GM23338 (cell line): ENCODE data around the gene SLF2. TPM values are rescaled to one million over a fixed set of nuclear protein-coding genes. Genes with fewer than 3 reads are reported as not detected.

Experiments used
- ATAC-seq: fragments of 200-7000 bp; cut with Tn5 transposase; 3 replicates; pipeline ENCODE4 v1.9.1; 2020
- DNase-seq: peaks from one replicate; pipeline ENCODE4 v3.0.0-alpha.2; 2015; ENCODE audit warnings: low spot score
- H2AFZ ChIP-seq: fragments of 200-600 bp; sonication (generic); 2 replicates; pipeline ENCODE4 v1.8.0; 2016; ENCODE audit warnings: antibody characterized with exemption, mild to moderate bottlenecking, moderate library complexity
- H3F3A ChIP-seq: fragments of 200-600 bp; sonication (generic); replicated peaks from 2 replicates; pipeline ENCODE4 v1.8.0; 2017; ENCODE audit warnings: antibody characterized with exemption, mixed run types, low read depth
- H3K27ac ChIP-seq: fragments of 200-600 bp; sonication (generic); 2 replicates; pipeline ENCODE4 v1.6.1; 2016; ENCODE audit warnings: low read depth
- H3K27me3 ChIP-seq: fragments of 200-600 bp; sonication (generic); 2 replicates; pipeline ENCODE4 v1.8.0; 2016; ENCODE audit warnings: mild to moderate bottlenecking, mixed run types, moderate library complexity; ENCODE audit not compliant: insufficient read depth
- H3K36me3 ChIP-seq: fragments of 200-600 bp; sonication (generic); 2 replicates; pipeline ENCODE4 v1.8.0; 2016; ENCODE audit warnings: mild to moderate bottlenecking; ENCODE audit not compliant: insufficient read depth
- H3K4me1 ChIP-seq: fragments of 200-600 bp; sonication (generic); 2 replicates; pipeline ENCODE4 v1.8.0; 2016; ENCODE audit warnings: mild to moderate bottlenecking, moderate library complexity; ENCODE audit not compliant: insufficient read depth
- H3K4me2 ChIP-seq: fragments of 200-600 bp; sonication (generic); 2 replicates; pipeline ENCODE4 v1.7.1; 2017; ENCODE audit warnings: mixed run types
- H3K4me3 ChIP-seq: fragments of 200-600 bp; sonication (generic); 2 replicates; pipeline ENCODE4 v1.6.1; 2016; ENCODE audit warnings: mixed run types
- H3K79me2 ChIP-seq: fragments of 200-600 bp; sonication (generic); replicated peaks from 2 replicates; pipeline ENCODE4 v1.8.0; 2017; ENCODE audit warnings: mild to moderate bottlenecking; ENCODE audit not compliant: insufficient read depth
- H3K9me2 ChIP-seq: fragments of 200-600 bp; sonication (generic); 2 replicates; pipeline ENCODE4 v1.8.0; 2017; ENCODE audit not compliant: insufficient read depth
- H4K20me1 ChIP-seq: fragments of 200-600 bp; sonication (generic); replicated peaks from 2 replicates; pipeline ENCODE4 v1.8.0; 2017; ENCODE audit warnings: mild to moderate bottlenecking; ENCODE audit not compliant: insufficient read depth
- H3K27ac Mint-ChIP-seq: 2 replicates; pipeline ENCODE4 v1.8.0; 2020; ENCODE audit warnings: inconsistent platforms, mild to moderate bottlenecking, moderate library complexity, mixed read lengths
- H3K27me3 Mint-ChIP-seq: 3 replicates; pipeline ENCODE4 v1.8.0; 2022; ENCODE audit warnings: low read depth, mild to moderate bottlenecking, moderate library complexity, mixed read lengths, inconsistent platforms; ENCODE audit not compliant: insufficient read depth, poor library complexity
- H3K36me3 Mint-ChIP-seq: 3 replicates; pipeline ENCODE4 v1.8.0; 2021; ENCODE audit warnings: low read depth, mild to moderate bottlenecking, inconsistent platforms, moderate library complexity, mixed read lengths
- H3K4me1 Mint-ChIP-seq: 3 replicates; pipeline ENCODE4 v1.8.0; 2020; ENCODE audit warnings: mild to moderate bottlenecking, inconsistent platforms, mixed read lengths
- H3K4me3 Mint-ChIP-seq: 3 replicates; pipeline ENCODE4 v1.8.0; 2021; ENCODE audit warnings: moderate library complexity, mild to moderate bottlenecking, inconsistent platforms, mixed read lengths
- H3K9me3 Mint-ChIP-seq: 3 replicates; pipeline ENCODE4 v1.8.0; 2020; ENCODE audit warnings: moderate library complexity, mild to moderate bottlenecking, inconsistent platforms, mixed read lengths
- CTCF ChIP-seq, 2 experiments: fragments of 200-600 bp in 1 of 2; sonication (generic) in 1 of 2; conservative IDR thresholded peaks; 2 replicates each; pipeline versions ENCODE4 v1.5.1 to v1.6.1; 2016 to 2017; ENCODE audit warnings: antibody characterized with exemption in 2 of 2, low read depth in 2 of 2, mild to moderate bottlenecking in 2 of 2, moderate library complexity in 1 of 2
- EZH2 ChIP-seq: fragments of 200-600 bp; sonication (generic); IDR thresholded peaks from one replicate; pipeline ENCODE4 v1.8.0; 2017; ENCODE audit warnings: antibody characterized with exemption, mild to moderate bottlenecking, low read depth; ENCODE audit not compliant: unreplicated experiment
- EZH2phosphoT487 ChIP-seq: fragments of 200-600 bp; sonication (generic); IDR thresholded peaks from one replicate; pipeline ENCODE4 v1.8.1; 2018; ENCODE audit warnings: antibody characterized with exemption; ENCODE audit not compliant: unreplicated experiment
- JUNB ChIP-seq: IDR thresholded peaks from one replicate; pipeline ENCODE4 v1.6.1; 2016; ENCODE audit warnings: antibody characterized with exemption; ENCODE audit not compliant: unreplicated experiment
- NANOG ChIP-seq: IDR thresholded peaks from 2 replicates; pipeline ENCODE4 v1.6.1; 2016; ENCODE audit warnings: antibody characterized with exemption, borderline replicate concordance
- POLR2AphosphoS5 ChIP-seq: IDR thresholded peaks from 2 replicates; pipeline ENCODE4 v1.6.1; 2016; ENCODE audit warnings: antibody characterized with exemption, low read depth
- STAT1 ChIP-seq: IDR thresholded peaks from one replicate; pipeline ENCODE4 v1.6.1; 2016; ENCODE audit warnings: antibody characterized with exemption; ENCODE audit not compliant: unreplicated experiment
- ZNF114 ChIP-seq: fragments of 250-450 bp; sonication (Bioruptor Pico); IDR thresholded peaks from 2 replicates; pipeline ENCODE4 v1.5.0; 2020; ENCODE audit warnings: mild to moderate bottlenecking, moderate library complexity
- ZNF331 ChIP-seq: fragments of 250-450 bp; sonication (Bioruptor Pico); IDR thresholded peaks from 2 replicates; pipeline ENCODE4 v1.5.0; 2020; ENCODE audit warnings: low read depth, mild to moderate bottlenecking, moderate library complexity
- ZNF462 ChIP-seq: fragments of 250-450 bp; sonication (Bioruptor Pico); IDR thresholded peaks from 2 replicates; pipeline ENCODE4 v1.5.0; 2020; ENCODE audit warnings: mild to moderate bottlenecking, moderate library complexity
- polyA plus RNA-seq: library from polyadenylated mRNA; unstranded; fragments of >200 nt; fragmentation: Nextera tagmentation; extraction: Ambion mirVana; gene quantifications from 2 replicates; pipeline ENCODE4 v1.2.1, GENCODE V29; 2016
- total RNA-seq: library from RNA; depleted of rRNA; stranded (reverse); fragments of >200 nt; shearing (Covaris generic); gene quantifications from 2 replicates; pipeline ENCODE4 v1.2.3, GENCODE V29; 2014
- TF ChIP-seq, protein P1 (sequence below): IDR thresholded peaks from one replicate; pipeline ENCODE4 v1.6.1; 2018; ENCODE audit warnings: antibody characterized with exemption; ENCODE audit not compliant: unreplicated experiment
- TF ChIP-seq, protein P2 (sequence below): IDR thresholded peaks from 2 replicates; pipeline ENCODE4 v1.6.1; 2016; ENCODE audit warnings: antibody characterized with exemption

The SLF2 gene
- total and polyA plus RNA-seq, 2 experiments from 2014 or later: 13.6 to 22.1 TPM

DNA sequence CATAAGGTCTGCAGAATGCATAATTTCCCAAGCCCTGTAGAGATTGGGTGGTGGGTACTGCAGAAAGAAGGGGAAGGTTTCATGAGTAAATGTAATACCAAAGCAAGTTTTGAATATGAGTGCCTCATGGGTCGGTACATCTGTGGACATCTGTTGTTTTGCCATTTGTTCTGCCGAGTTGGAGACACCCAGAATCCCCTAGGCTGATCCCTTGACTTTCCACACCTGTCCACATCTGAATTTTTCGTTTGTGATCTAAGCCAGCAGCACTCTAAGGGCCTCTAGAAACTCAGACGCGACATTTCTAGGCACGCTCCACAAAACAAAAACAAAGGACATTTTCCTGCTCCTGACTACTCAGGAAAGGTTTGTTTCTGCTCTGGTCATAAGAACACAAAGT lies 11.7 kb upstream of the SLF2 start:
- no peak overlapping the region for H2AFZ ChIP-seq
- H3K27ac ChIP-seq: no peak overlapping the region
- H4K20me1 ChIP-seq: no peaks in the 10 kb centered on the region
- Mint-ChIP-seq H3K4me1 (no peaks in the 10 kb centered on the region), H3K9me3 (no peaks in the 10 kb centered on the region), H3K36me3 (no peaks in the 10 kb centered on the region), H3K27ac (no peak overlapping the region), H3K4me3 (no peak overlapping the region), H3K27me3 (peaks cover 4% of the 10 kb centered on the region)
- H3K27me3 ChIP-seq: no peaks in the 10 kb centered on the region
- H3K4me3 ChIP-seq: no peak overlapping the region
- no peaks in the 10 kb centered on the region for H3K9me2 ChIP-seq
- no peaks in the 10 kb centered on the region for H3F3A ChIP-seq
- H3K4me1 ChIP-seq: no peaks in the 10 kb centered on the region
- no peaks in the 10 kb centered on the region for H3K79me2 ChIP-seq
- ATAC-seq (no peak), DNase-seq (no peak)
- H3K36me3 ChIP-seq: no peaks in the 10 kb centered on the region
- no peak for TF ChIP-seq ZNF331 (CRISPR knock-in tag)
- TF ChIP-seq, protein P1, sequence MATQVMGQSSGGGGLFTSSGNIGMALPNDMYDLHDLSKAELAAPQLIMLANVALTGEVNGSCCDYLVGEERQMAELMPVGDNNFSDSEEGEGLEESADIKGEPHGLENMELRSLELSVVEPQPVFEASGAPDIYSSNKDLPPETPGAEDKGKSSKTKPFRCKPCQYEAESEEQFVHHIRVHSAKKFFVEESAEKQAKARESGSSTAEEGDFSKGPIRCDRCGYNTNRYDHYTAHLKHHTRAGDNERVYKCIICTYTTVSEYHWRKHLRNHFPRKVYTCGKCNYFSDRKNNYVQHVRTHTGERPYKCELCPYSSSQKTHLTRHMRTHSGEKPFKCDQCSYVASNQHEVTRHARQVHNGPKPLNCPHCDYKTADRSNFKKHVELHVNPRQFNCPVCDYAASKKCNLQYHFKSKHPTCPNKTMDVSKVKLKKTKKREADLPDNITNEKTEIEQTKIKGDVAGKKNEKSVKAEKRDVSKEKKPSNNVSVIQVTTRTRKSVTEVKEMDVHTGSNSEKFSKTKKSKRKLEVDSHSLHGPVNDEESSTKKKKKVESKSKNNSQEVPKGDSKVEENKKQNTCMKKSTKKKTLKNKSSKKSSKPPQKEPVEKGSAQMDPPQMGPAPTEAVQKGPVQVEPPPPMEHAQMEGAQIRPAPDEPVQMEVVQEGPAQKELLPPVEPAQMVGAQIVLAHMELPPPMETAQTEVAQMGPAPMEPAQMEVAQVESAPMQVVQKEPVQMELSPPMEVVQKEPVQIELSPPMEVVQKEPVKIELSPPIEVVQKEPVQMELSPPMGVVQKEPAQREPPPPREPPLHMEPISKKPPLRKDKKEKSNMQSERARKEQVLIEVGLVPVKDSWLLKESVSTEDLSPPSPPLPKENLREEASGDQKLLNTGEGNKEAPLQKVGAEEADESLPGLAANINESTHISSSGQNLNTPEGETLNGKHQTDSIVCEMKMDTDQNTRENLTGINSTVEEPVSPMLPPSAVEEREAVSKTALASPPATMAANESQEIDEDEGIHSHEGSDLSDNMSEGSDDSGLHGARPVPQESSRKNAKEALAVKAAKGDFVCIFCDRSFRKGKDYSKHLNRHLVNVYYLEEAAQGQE: no peak
- no peak for TF ChIP-seq EZH2
- TF ChIP-seq JUNB: no peak
- TF ChIP-seq EZH2phosphoT487: no peak
- TF ChIP-seq STAT1: no peak
- TF ChIP-seq POLR2AphosphoS5: no peak
- no peak for TF ChIP-seq ZNF114 (CRISPR knock-in tag)
- no peak for TF ChIP-seq ZNF462
- no peak for TF ChIP-seq CTCF (conservative IDR thresholded peaks at IDR 0.05; ENCODE audit: low read depth in 2 of 2)
- TF ChIP-seq, protein P2, sequence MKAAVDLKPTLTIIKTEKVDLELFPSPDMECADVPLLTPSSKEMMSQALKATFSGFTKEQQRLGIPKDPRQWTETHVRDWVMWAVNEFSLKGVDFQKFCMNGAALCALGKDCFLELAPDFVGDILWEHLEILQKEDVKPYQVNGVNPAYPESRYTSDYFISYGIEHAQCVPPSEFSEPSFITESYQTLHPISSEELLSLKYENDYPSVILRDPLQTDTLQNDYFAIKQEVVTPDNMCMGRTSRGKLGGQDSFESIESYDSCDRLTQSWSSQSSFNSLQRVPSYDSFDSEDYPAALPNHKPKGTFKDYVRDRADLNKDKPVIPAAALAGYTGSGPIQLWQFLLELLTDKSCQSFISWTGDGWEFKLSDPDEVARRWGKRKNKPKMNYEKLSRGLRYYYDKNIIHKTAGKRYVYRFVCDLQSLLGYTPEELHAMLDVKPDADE: no peak
- TF ChIP-seq NANOG: no peak
- no peak overlapping the region for H3K4me2 ChIP-seq
